Ecto neural progenitor cell (in vitro differentiated cells): ENCODE data around the gene HNRNPA3.
"Not testable (repeated sequence)": the region's sequence is repeated elsewhere in the genome, so short reads cannot be mapped to it uniquely, and the experiment has no call there.

Experiments used
- DNase-seq: peaks from one replicate; pipeline ENCODE4 v3.0.0-alpha.2; 2018; ENCODE audit warnings: low spot score

Gene HNRNPA3

GRCh38 chr2:177234267-177234666, 21.7 kb downstream of the HNRNPA3 start:
- no peak for DNase-seq

- no peak for DNase-seq
These were observed 23.4 kb downstream of the HNRNPA3 start for GRCh38 chr2:177235855-177236437.

- no peak for DNase-seq
These were observed 25.3 kb downstream of the HNRNPA3 start for GRCh38 chr2:177237932-177238331.

GRCh38 chr2:177239053-177239452, 26.5 kb downstream of the HNRNPA3 start:
- no peak for DNase-seq

- no peak for DNase-seq
These were observed 27.5 kb downstream of the HNRNPA3 start for GRCh38 chr2:177239932-177240630.

GRCh38 chr2:177241711-177242120, 29.1 kb downstream of the HNRNPA3 start:
- DNase-seq, result no peak

- no peak for DNase-seq
These were observed 29.8 kb downstream of the HNRNPA3 start for GRCh38 chr2:177242121-177242987.

GRCh38 chr2:177243073-177243472, 30.5 kb downstream of the HNRNPA3 start:
- no peak for DNase-seq

GRCh38 chr2:177243476-177243875, 30.9 kb downstream of the HNRNPA3 start:
- no peak for DNase-seq

GRCh38 chr2:177244244-177244771, 31.7 kb downstream of the HNRNPA3 start:
- DNase-seq, result no peak

- no peak for DNase-seq
These were observed 32.4 kb downstream of the HNRNPA3 start for GRCh38 chr2:177245010-177245422.

GRCh38 chr2:177246000-177246399, 33.4 kb downstream of the HNRNPA3 start:
- DNase-seq, result no peak

- DNase-seq, result not testable (repeated sequence)
These were observed 34.0 kb downstream of the HNRNPA3 start for GRCh38 chr2:177246523-177247030.

- DNase-seq, result no peak
These were observed 35.2 kb downstream of the HNRNPA3 start for GRCh38 chr2:177247693-177248262.

- DNase-seq, result no peak
These were observed 36.4 kb downstream of the HNRNPA3 start for GRCh38 chr2:177249038-177249437.

- DNase-seq, result no peak
These were observed 37.9 kb downstream of the HNRNPA3 start for GRCh38 chr2:177250461-177250860.

GRCh38 chr2:177251165-177251542, 38.6 kb downstream of the HNRNPA3 start:
- no peak for DNase-seq

GRCh38 chr2:177252808-177253531, 40.4 kb downstream of the HNRNPA3 start:
- no peak for DNase-seq

- no peak for DNase-seq
These were observed 41.1 kb downstream of the HNRNPA3 start for GRCh38 chr2:177253704-177254103.

- DNase-seq, result peak; percentile 82
These were observed 42.0 kb downstream of the HNRNPA3 start for GRCh38 chr2:177254433-177255226.

- DNase-seq, result no peak
These were observed 42.6 kb downstream of the HNRNPA3 start for GRCh38 chr2:177255227-177255601.
